ENCODE measurements around the gene C1QTNF8.

- TF ChIP-seq MAFK (IDR thresholded peaks at IDR 0.05; ENCODE audit: low read depth, low read length) = no peak
- no peak for TF ChIP-seq ATF3 (IDR thresholded peaks at IDR 0.05; ENCODE audit: insufficient read depth, low read depth, low read length)
- no peak for TF ChIP-seq POLR2A (IDR thresholded peaks at IDR 0.05; ENCODE audit: control extremely low read depth in 1 of 2, low read depth in 2 of 2, low read length in 2 of 2)
- no peak for TF ChIP-seq RFX5 (IDR thresholded peaks at IDR 0.05; ENCODE audit: borderline replicate concordance, low read depth, low read length)
- TF ChIP-seq KDM5A (IDR thresholded peaks at IDR 0.05; ENCODE audit: low read length) = no peak
- no peak for TF ChIP-seq NRF1 (IDR thresholded peaks at IDR 0.05; ENCODE audit: low read depth, low read length)
These were observed 20.6 kb upstream of the C1QTNF8 start for GRCh38 chr16:1116693-1117077.

Measured in H1 (cell line).